Measurements from ENCODE around the gene CMTM5.
"Not testable (repeated sequence)": the region's sequence is repeated elsewhere in the genome, so short reads cannot be mapped to it uniquely, and the experiment has no call there.

Gene CMTM5

GRCh38 chr14:23379366-23380196 lies 2.7 kb downstream of the CMTM5 start:
- no peak for DNase-seq

DNA sequence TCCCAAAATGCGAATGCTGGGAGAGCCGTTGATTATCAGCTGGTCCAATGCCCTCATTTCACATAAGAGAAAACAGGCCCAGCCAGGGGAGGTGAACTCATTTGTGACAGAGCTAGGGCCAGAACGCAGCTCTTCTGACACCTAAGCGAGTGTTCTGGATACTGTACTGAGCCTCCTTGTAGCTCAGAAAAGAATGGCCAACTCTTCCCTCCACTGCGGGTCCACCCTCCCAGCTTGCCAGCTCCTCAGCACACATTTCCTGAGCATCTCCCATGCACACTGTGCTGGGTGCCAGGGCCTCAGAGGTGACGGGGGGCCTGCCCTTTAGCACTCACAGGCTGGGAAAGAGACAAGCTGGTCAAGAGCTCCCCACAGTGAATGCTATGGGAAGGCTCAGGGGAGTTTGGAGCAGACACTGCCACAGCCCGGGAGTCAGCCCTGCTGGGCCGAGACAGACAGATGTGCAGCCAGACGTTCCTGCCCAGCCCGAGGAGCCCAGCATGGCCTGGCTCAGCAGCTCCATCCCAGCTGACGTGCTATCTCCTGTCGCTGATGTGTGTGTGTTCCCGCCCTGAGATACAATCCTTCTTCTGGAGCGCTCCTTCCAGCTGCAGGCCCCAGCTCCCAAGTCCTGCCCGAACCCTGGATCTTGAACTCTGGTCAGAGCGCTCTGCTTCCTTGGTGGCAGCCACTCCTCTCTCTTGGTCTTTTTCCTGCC lies 3.5 kb downstream of the CMTM5 start:
- no peak for DNase-seq

GRCh38 chr14:23380976-23381375 lies 4.1 kb downstream of the CMTM5 start:
- DNase-seq, result no peak

DNA sequence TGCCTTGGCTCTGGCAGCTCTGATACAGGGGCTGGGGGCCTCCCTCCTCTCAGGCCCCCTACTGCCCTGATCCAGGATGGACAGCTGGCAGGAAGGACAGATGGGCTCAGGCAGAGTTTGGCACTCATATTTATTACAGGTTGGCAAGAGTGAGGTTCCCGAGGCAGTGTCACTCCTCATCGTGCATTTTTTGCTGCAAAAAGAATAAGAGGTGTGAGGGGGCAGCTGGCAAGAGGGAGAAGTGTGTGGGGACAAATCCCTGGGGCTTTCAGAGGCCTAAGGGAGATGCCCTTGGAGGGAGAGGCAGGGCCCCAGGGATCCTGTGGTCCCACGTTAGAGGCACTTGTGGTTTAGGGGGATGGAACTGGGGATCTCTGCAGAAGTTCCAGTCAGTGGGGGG lies 5.0 kb downstream of the CMTM5 start:
- DNase-seq, result no peak

GRCh38 chr14:23382276-23382675 lies 5.4 kb downstream of the CMTM5 start:
- no peak for DNase-seq

DNA sequence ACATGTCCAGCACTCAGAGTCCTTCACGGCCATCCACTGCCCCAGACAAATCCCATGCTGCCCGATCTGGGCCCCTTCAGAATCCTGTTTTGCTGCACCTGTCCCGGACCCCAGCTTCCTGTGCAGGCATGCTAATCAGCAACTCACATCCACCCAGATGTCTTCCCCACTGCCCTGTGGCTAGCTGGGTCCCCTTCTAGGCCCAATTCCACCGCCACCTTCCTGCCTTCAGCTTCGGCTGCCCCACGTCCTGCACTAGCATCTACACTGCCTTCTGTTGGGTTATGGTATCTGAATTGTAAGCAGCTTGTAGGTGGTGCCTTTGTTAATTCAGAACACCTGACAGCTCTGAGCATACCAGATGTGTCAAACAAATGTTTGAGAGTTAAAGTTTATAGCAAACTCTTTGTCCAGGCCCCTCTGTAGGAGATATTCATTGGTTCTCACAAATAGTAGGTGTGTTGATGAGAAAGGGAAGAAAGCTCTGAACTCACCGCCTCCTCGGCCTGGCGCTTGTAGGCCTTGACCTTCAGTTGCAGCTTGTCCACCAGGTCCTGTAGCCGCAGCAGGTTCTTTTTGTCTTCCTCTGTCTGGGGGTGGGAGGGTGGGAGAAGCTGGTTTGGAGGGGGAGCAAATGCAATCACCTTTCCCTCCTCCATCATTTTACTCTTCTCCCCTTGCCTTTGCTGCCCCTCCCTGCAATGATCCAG lies 6.0 kb downstream of the CMTM5 start:
- DNase-seq, result no peak

DNA sequence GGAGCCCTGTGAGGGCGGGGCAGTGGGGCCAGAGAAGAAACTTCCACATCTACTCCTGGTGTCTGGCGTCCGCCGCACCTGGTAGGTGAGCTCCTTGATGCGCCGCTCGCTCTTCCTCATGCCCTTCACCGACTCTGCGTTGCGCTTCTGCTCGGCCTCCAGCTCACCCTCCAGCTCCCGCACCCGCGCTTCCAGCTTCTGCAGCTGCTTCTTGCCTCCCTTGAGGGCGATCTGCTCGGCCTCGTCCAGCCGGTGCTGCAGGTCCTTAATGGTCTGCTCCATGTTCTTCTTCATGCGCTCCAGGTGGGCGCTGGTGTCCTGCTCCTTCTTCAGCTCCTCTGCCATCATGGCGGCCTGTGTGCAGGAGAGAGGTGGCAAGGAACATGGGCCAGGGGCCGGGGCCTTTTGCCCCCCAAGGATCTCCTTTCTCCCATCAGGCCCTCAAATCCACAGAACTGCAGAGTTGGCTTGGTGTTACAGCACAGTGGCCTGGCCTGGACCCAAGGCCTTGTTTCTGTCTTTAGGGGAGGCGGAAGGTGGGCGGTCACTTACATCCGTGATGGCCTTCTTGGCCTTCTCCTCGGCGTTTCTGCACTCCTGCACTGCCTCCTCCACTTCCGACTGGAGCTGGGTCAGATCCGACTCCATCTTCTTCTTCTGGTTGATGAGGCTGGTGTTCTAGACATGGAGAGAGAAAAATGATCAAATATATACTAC lies 7.7 kb downstream of the CMTM5 start:
- no peak for DNase-seq

GRCh38 chr14:23385244-23385641 lies 8.4 kb downstream of the CMTM5 start:
- no peak for DNase-seq

GRCh38 chr14:23385642-23386265 lies 8.9 kb downstream of the CMTM5 start:
- no peak for DNase-seq

DNA sequence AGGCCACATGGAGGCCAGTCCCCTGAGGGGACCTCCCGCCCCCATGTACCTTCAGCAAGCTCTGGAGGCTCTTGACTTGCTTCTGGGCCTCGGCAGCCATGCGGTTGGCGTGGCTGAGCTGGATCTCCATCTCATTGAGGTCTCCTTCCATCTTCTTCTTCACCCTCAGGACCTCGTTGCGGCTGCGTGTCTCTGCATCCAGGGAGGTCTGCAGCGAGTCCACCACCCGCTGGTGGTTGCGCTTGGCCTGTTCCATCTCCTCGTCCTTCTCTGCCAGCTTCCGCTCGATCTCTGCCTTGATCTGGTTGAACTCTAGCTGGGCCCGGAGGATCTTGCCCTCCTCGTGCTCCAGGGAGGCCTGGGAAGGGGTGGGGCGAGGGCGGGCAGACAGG lies 9.4 kb downstream of the CMTM5 start:
- not testable (repeated sequence) for DNase-seq

DNA sequence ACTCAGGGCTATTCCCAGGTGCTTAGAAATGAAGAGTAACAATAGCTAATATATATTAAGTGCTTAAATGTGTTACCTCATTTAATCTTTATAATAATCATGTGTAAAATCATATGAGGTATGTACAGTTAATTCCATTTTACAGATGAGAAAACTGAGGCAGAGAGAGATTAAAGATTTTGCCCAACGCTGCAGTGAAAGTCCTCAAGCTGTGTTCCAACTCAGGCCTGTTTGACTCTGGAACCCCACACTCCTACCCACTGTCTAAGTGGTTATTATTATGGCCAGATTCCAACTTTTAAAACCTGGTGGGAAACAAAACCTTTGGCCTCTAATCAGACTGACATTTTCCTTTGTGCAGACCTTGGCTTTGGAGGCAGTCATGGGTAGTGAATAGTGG lies 10.2 kb downstream of the CMTM5 start:
- no peak for DNase-seq

DNA sequence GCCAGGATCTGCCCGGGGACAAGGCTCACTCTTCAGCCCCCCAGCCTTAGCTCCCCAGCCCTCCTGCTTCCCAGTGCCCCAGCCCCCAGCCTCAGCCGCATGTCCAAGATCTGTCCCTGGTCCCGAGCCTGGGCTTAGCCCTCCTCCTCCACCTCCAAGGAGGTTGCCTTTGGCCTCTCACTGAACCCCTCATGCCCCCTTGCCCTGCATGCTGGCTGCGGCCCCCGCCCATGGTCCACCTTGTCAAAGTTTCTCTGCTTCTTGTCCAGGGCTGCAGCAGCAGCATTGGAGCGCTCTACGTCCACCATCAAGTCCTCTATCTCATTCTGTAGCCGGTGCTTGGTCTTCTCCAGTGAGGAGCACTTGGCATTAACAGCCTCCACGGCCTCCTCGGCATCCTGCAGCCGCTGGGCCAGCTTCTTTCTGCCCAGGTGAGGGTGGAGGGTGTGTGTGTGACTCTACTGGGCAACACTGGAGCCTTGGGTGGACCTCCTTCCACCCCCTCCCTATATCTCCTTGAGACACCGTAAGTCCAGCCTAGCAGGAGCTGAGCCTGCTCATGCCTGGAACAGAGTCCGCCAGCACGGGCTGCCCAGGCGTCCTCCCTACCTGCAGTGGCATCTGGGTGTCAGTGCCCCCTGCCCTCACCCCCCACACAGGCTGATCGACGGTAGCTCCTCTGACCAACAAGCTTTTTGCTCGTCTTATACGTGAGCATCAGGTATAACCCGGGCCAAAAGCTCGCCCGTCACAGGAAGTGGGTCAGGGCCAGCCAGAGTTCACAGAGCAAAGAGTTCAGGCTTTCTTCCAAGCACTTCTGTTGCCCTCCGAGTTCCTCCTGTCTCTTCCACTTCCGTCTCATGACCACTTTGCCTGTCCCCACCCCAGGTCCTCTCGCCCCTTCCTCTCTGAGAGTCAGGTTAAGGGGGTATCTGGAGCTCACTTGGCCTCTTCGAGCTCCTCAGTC lies 11.4 kb downstream of the CMTM5 start:
- no peak for DNase-seq

DNA sequence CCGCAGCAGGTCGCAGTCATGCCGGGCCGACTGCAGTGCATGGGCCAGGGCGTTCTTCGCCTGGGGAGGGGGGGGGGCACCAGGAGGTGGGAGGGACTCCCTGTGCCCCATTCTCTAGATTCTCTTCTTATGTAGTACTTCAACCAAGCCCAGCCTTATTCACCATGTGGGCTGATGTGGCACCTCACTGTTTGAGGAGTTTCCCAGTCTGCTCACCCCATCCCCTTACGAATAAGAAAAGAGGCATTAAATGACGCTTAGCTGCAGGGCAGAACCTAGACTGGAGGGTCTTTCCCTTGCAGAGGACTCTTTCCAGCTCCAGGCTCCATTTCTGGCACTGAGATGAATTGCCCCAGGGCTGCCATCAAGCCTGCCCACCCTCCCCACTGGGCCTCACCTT lies 12.2 kb downstream of the CMTM5 start:
- no peak for DNase-seq

DNA sequence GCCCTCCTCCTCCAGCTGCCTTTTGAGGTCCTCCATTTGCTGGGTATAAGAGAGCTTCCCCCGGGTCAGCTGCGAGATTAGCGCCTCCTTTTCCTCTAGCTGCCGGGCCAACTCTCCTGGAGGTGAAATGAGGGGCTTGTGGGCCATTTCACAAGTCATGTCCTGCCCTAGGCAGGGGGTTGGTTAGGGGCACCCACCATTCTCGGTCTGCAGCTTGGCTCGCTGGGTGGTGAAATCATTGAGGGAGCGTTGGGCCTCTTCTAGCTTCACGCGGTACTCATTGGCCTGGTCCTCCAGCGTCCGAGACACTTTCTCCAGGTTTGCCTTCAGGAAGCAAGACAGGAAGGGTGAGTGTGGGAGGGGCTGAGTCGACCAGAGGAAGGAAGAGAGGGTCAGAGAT lies 12.6 kb downstream of the CMTM5 start:
- no peak for DNase-seq

- not testable (repeated sequence) for DNase-seq
Measured at GRCh38 chr14:23389871-23390270, 13.0 kb downstream of the CMTM5 start.

- no peak for DNase-seq
Measured at GRCh38 chr14:23392613-23393012, 15.8 kb downstream of the CMTM5 start.

- DNase-seq, result no peak
Measured at GRCh38 chr14:23396126-23396525, 19.3 kb downstream of the CMTM5 start.

- no peak for DNase-seq
Measured at GRCh38 chr14:23396781-23397407, 20.0 kb downstream of the CMTM5 start.

DNA sequence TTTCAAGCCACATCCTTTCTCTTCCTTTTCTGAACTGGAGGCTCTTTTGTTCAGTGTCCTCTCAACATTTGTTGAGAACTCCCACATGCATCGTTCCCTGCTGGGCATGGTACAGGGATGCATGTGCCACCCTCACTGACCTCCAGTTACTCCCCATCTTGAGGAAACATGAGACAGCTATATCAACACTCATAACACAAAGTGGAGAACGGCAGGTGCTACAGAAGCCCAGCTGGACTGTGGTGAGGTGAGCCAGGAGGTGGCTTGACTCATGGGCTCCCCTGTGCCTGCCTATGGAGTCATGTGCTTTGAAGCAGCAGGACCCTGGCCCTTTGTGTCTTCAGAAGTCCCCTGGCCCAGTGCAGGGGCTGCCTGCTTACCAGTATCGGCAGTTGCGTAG lies 21.5 kb downstream of the CMTM5 start:
- DNase-seq, result no peak

- no peak for DNase-seq
Measured at GRCh38 chr14:23399136-23399535, 22.3 kb downstream of the CMTM5 start.

DNA sequence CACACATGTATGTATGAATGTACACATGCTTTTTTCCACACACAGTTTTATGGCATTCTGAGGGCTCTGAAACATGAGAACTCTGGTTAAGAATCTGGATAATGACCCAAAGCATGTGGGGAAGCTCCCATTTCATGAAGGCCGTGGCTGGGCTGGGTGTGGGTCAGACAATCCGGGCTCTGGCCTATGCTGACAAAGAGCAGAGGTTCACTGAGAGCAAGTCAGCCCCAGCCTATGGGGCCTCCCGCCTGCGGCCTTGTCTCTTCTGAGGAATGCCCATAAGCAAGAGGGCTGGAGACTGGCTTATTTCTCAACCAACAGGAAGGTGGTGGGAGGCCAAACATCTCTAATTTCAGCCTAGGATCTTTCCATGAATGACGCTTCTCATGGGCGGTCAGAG lies 22.7 kb downstream of the CMTM5 start:
- no peak for DNase-seq

All from NCI-H187 treated with DMSO at 0.1 percent for 48 hours (cell line).